Mesendoderm (in vitro differentiated cells): ENCODE results near the gene SH2D5.
A peak's percentile ranks its signal among the peaks of the same experiment; 100 is the strongest.

Experiments
- DNase-seq: peaks from one replicate; pipeline ENCODE4 v3.0.0; 2013
- H2AK5ac ChIP-seq: 2 replicates; pipeline ENCODE4 v1.6.1; 2013; ENCODE audit warnings: low read length, inconsistent platforms
- H2BK120ac ChIP-seq: 2 replicates; pipeline ENCODE4 v1.6.1; 2013; ENCODE audit warnings: low read depth, mild to moderate bottlenecking, low read length, moderate library complexity, mixed read lengths
- H2BK15ac ChIP-seq: replicated peaks from 2 replicates; pipeline ENCODE4 v1.6.1; 2013; ENCODE audit warnings: low read depth, mild to moderate bottlenecking, moderate library complexity
- H2BK5ac ChIP-seq: 2 replicates; pipeline ENCODE4 v1.6.1; 2013; ENCODE audit warnings: low read length, inconsistent platforms
- H3K18ac ChIP-seq: 2 replicates; pipeline ENCODE4 v1.6.1; 2013; ENCODE audit warnings: mild to moderate bottlenecking, low read length, mixed read lengths
- H3K23ac ChIP-seq: one replicate; pipeline ENCODE4 v1.6.1; 2013; ENCODE audit warnings: low read length
- H3K27ac ChIP-seq: 2 replicates; pipeline ENCODE4 v1.5.1; 2013; ENCODE audit warnings: low read depth, mild to moderate bottlenecking, inconsistent platforms, low read length, moderate library complexity
- H3K27me3 ChIP-seq: 2 replicates; pipeline ENCODE4 v1.6.1; 2013; ENCODE audit warnings: low read length, control low read depth, mild to moderate bottlenecking, inconsistent platforms; ENCODE audit not compliant: insufficient read depth, poor library complexity
- H3K36me3 ChIP-seq: 2 replicates; pipeline ENCODE4 v1.6.1; 2013; ENCODE audit warnings: low read length, inconsistent platforms; ENCODE audit not compliant: control insufficient read depth, insufficient read depth
- H3K4ac ChIP-seq: one replicate; pipeline ENCODE4 v1.6.1; 2013; ENCODE audit warnings: low read depth, mild to moderate bottlenecking, low read length, moderate library complexity
- H3K4me1 ChIP-seq: 2 replicates; pipeline ENCODE4 v1.6.1; 2013; ENCODE audit warnings: low read depth, low read length, inconsistent platforms; ENCODE audit not compliant: control insufficient read depth
- H3K4me2 ChIP-seq: 2 replicates; pipeline ENCODE4 v1.6.1; 2013; ENCODE audit warnings: low read length
- H3K4me3 ChIP-seq: 2 replicates; pipeline ENCODE4 v1.5.1; 2013; ENCODE audit warnings: mild to moderate bottlenecking, low read length
- H3K56ac ChIP-seq: one replicate; pipeline ENCODE4 v1.6.1; 2013; ENCODE audit warnings: low read length
- H3K79me1 ChIP-seq: 2 replicates; pipeline ENCODE4 v1.6.1; 2013; ENCODE audit warnings: low read length, inconsistent platforms
- H3K79me2 ChIP-seq: 2 replicates; pipeline ENCODE4 v1.6.1; 2013; ENCODE audit warnings: mild to moderate bottlenecking, low read length; ENCODE audit not compliant: control insufficient read depth, insufficient read depth
- H3K9ac ChIP-seq: 2 replicates; pipeline ENCODE4 v1.6.1; 2013; ENCODE audit warnings: low read length, inconsistent platforms
- H4K5ac ChIP-seq: one replicate; pipeline ENCODE4 v1.6.1; 2013; ENCODE audit warnings: low read length
- H4K8ac ChIP-seq: one replicate; pipeline ENCODE4 v1.6.1; 2013; ENCODE audit warnings: low read depth, mild to moderate bottlenecking, control low read depth, low read length, moderate library complexity
- WGBS: extraction: QIAGEN DNeasy Blood & Tissue Kit; methylation state at CpG from one replicate; pipeline ENCODE4 v1.1.7; 2013; ENCODE audit warnings: low lambda C conversion rate, missing lambda C conversion rate; ENCODE audit not compliant: insufficient coverage; ENCODE audit errors: extremely low coverage; 5-methylcytosine and 5-hydroxymethylcytosine counted together

SH2D5 gene

GRCh38 chr1:20730690-20731056 lies 1.8 kb downstream of the SH2D5 start:
- H3K27me3 ChIP-seq, result peaks cover 5% of the 10 kb centered on the region
- no CpG with 5 or more reads among the region's 4 CpGs for WGBS
- H3K4me3 ChIP-seq, result no peak overlapping the region
- no peak overlapping the region for H2BK5ac ChIP-seq
- no peak overlapping the region for H3K9ac ChIP-seq
- H4K8ac ChIP-seq, result no peak overlapping the region
- H3K27ac ChIP-seq, result no peak overlapping the region
- H3K4me1 ChIP-seq, result peaks cover 2% of the 10 kb centered on the region
- DNase-seq, result no peak
- H2AK5ac ChIP-seq, result no peak overlapping the region
- no peak overlapping the region for H3K4ac ChIP-seq
- H3K56ac ChIP-seq, result no peak overlapping the region
- no peaks in the 10 kb centered on the region for H3K79me1 ChIP-seq
- no peak overlapping the region for H3K23ac ChIP-seq
- H2BK120ac ChIP-seq, result no peak overlapping the region
- no peak overlapping the region for H2BK15ac ChIP-seq
- no peak overlapping the region for H4K5ac ChIP-seq
- no peak overlapping the region for H3K4me2 ChIP-seq
- H3K79me2 ChIP-seq, result no peaks in the 10 kb centered on the region
- no peak overlapping the region for H3K18ac ChIP-seq
- no peaks in the 10 kb centered on the region for H3K36me3 ChIP-seq

- Histone ChIP-seq H3K36me3 (no peaks in the 10 kb centered on the region), H2BK120ac (no peak overlapping the region), H3K56ac (no peak overlapping the region), H3K4ac (no peak overlapping the region), H3K23ac (no peak overlapping the region), H3K79me1 (no peaks in the 10 kb centered on the region), H2BK15ac (no peak overlapping the region), H3K27me3 (peaks cover 5% of the 10 kb centered on the region), H3K9ac (no peak overlapping the region), H3K79me2 (no peaks in the 10 kb centered on the region), H4K8ac (no peak overlapping the region), H3K4me1 (peaks cover 2% of the 10 kb centered on the region), H3K4me2 (no peak overlapping the region), H3K18ac (no peak overlapping the region), H4K5ac (no peak overlapping the region), H3K4me3 (no peak overlapping the region), H2BK5ac (no peak overlapping the region), H3K27ac (no peak overlapping the region), H2AK5ac (no peak overlapping the region)
- DNase-seq, result no peak
- WGBS, result no CpG with 5 or more reads among the region's 19 CpGs
These were observed 2.4 kb downstream of the SH2D5 start for GRCh38 chr1:20729990-20730689.

GRCh38 chr1:20729155-20729931 lies 3.2 kb downstream of the SH2D5 start:
- Histone ChIP-seq H3K4me2 (no peak overlapping the region), H3K36me3 (no peaks in the 10 kb centered on the region), H2BK5ac (no peak overlapping the region), H3K56ac (no peak overlapping the region), H4K8ac (no peak overlapping the region), H4K5ac (no peak overlapping the region), H2AK5ac (no peak overlapping the region), H3K4me1 (peaks cover 2% of the 10 kb centered on the region), H3K27me3 (peaks cover 5% of the 10 kb centered on the region), H3K27ac (no peak overlapping the region), H3K23ac (no peak overlapping the region), H3K4ac (no peak overlapping the region), H3K9ac (no peak overlapping the region), H3K18ac (no peak overlapping the region), H3K79me1 (no peaks in the 10 kb centered on the region), H3K79me2 (no peaks in the 10 kb centered on the region), H2BK15ac (no peak overlapping the region), H3K4me3 (no peak overlapping the region), H2BK120ac (no peak overlapping the region)
- no peak for DNase-seq
- WGBS, result no CpG with 5 or more reads among the region's 14 CpGs

- DNase-seq, result peak; percentile 45
- H3K4me3 ChIP-seq, result no peak overlapping the region
These were observed 3.9 kb downstream of the SH2D5 start for GRCh38 chr1:20728371-20729154.

GRCh38 chr1:20727746-20728316 lies 4.7 kb downstream of the SH2D5 start:
- H3K4me1 ChIP-seq, result no peaks in the 10 kb centered on the region
- no peak overlapping the region for H2AK5ac ChIP-seq
- H3K27ac ChIP-seq, result no peak overlapping the region
- H3K79me2 ChIP-seq, result no peaks in the 10 kb centered on the region
- no peak overlapping the region for H2BK5ac ChIP-seq
- peak; percentile 72 for DNase-seq
- H3K23ac ChIP-seq, result no peak overlapping the region
- H4K8ac ChIP-seq, result no peak overlapping the region
- no peaks in the 10 kb centered on the region for H3K79me1 ChIP-seq
- H2BK120ac ChIP-seq, result no peak overlapping the region
- H3K9ac ChIP-seq, result no peak overlapping the region
- no peak overlapping the region for H3K4ac ChIP-seq
- no peak overlapping the region for H2BK15ac ChIP-seq
- peaks cover 5% of the 10 kb centered on the region for H3K27me3 ChIP-seq
- H3K56ac ChIP-seq, result no peak overlapping the region
- H3K4me2 ChIP-seq, result no peak overlapping the region
- no CpG with 5 or more reads among the region's 13 CpGs for WGBS
- H3K18ac ChIP-seq, result no peak overlapping the region
- H3K4me3 ChIP-seq, result no peak overlapping the region
- H4K5ac ChIP-seq, result no peak overlapping the region
- no peaks in the 10 kb centered on the region for H3K36me3 ChIP-seq

More at GRCh38 chr1:20728371-20729154, 3.9 kb downstream of the SH2D5 start:
- no peak overlapping the region for H4K5ac ChIP-seq
- no peak overlapping the region for H2BK5ac ChIP-seq
- H3K79me2 ChIP-seq, result no peaks in the 10 kb centered on the region
- H4K8ac ChIP-seq, result no peak overlapping the region
- no peaks in the 10 kb centered on the region for H3K36me3 ChIP-seq
- H3K4me2 ChIP-seq, result no peak overlapping the region
- H3K56ac ChIP-seq, result no peak overlapping the region
- H3K4me1 ChIP-seq, result peaks cover 2% of the 10 kb centered on the region
- H3K79me1 ChIP-seq, result no peaks in the 10 kb centered on the region
- peaks cover 5% of the 10 kb centered on the region for H3K27me3 ChIP-seq
- no peak overlapping the region for H3K23ac ChIP-seq
- WGBS, result no CpG with 5 or more reads among the region's 9 CpGs
- no peak overlapping the region for H2AK5ac ChIP-seq
- no peak overlapping the region for H2BK15ac ChIP-seq
- no peak overlapping the region for H3K4ac ChIP-seq
- H2BK120ac ChIP-seq, result no peak overlapping the region
- H3K18ac ChIP-seq, result no peak overlapping the region
- no peak overlapping the region for H3K27ac ChIP-seq
- H3K9ac ChIP-seq, result no peak overlapping the region
